Ovary (tissue), 3 donors: Measurements from ENCODE around the gene ZDHHC22.

Source experiments
- EP300 ChIP-seq: sonication (generic); formaldehyde crosslinking; IDR thresholded peaks from one replicate; pipeline ENCODE4 v1.6.1; 2017; ENCODE audit warnings: antibody characterized with exemption
- TF ChIP-seq, protein P1 (sequence below), 3 donors: fragments of 450-650 bp in 2 of 3; fragments of 200-600 bp in 1 of 3; IDR thresholded peaks; one replicate each; pipeline versions ENCODE4 v1.5.1 to v1.8.0; 2016 to 2022; ENCODE audit warnings: antibody characterized with exemption in 3 of 3, mild to moderate bottlenecking in 1 of 3
- donor health status: DM: no; HTN: no; CAD: no.

DNA sequence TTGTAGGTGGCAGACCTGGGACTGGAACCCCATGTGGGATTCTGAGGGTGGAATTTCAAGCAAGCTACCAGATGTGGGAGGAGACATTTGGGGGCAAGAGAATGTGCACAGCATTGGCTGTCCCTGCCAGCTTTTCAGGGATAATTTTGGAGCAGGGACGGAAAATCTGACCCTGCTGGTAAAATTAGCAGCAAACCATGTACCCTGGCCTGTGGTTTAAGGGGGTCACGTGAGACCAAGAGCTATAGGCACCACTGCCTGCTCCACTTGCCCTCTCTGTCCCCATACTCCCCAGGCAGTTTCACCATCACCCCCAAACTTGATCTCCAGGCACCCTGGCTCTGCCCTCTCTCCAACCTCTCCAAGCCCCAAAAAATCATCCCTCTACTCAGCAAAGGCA lies 13.5 kb upstream of the ZDHHC22 start:
- TF ChIP-seq, protein P1, sequence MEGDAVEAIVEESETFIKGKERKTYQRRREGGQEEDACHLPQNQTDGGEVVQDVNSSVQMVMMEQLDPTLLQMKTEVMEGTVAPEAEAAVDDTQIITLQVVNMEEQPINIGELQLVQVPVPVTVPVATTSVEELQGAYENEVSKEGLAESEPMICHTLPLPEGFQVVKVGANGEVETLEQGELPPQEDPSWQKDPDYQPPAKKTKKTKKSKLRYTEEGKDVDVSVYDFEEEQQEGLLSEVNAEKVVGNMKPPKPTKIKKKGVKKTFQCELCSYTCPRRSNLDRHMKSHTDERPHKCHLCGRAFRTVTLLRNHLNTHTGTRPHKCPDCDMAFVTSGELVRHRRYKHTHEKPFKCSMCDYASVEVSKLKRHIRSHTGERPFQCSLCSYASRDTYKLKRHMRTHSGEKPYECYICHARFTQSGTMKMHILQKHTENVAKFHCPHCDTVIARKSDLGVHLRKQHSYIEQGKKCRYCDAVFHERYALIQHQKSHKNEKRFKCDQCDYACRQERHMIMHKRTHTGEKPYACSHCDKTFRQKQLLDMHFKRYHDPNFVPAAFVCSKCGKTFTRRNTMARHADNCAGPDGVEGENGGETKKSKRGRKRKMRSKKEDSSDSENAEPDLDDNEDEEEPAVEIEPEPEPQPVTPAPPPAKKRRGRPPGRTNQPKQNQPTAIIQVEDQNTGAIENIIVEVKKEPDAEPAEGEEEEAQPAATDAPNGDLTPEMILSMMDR (IDR thresholded peaks at IDR 0.05): no peak
- no peak for TF ChIP-seq EP300
